Endothelial cell of umbilical vein (primary cell): Measurements from ENCODE around the gene BMPR2. TPM values are rescaled to one million over a fixed set of nuclear protein-coding genes. Genes with fewer than 3 reads are reported as not detected.
"Not testable (repeated sequence)": the region's sequence is repeated elsewhere in the genome, so short reads cannot be mapped to it uniquely, and the experiment has no call there.

Source experiments
- BruUV-seq: library from RNA; stranded (reverse); fragments of 400-500 nt; replicated peaks from 2 replicates; lab custom pipeline; 2021; lab: Mats Ljungman, UMichigan
- CTCF ChIA-PET: fragments of 300-600, 350-600 bp; sonication (Branson Sonifier 250); formaldehyde crosslinking; loops from one replicate; lab custom pipeline; 2021; ENCODE audit warnings: antibody characterized with exemption, inconsistent platforms; lab: Charles Lee
- POLR2A ChIA-PET: fragments of 300-600, 350-600 bp; sonication (Branson Sonifier 250); formaldehyde crosslinking; loops from one replicate; lab custom pipeline; 2021; ENCODE audit warnings: antibody characterized with exemption, inconsistent platforms; lab: Charles Lee
- DNase-seq: peaks from one replicate; pipeline ENCODE4 v3.0.0-alpha.2; 2011; ENCODE audit warnings: low read depth, low spot score
- FAIRE-seq: peaks from 2 replicates; lab custom pipeline; 2011; peaks lifted over from hg19 to GRCh38; lab: Jason Lieb, UNC
- H2AFZ ChIP-seq: 2 replicates; pipeline ENCODE4 v1.6.0; 2012; ENCODE audit warnings: low read depth, low read length, control low read depth, inconsistent platforms
- H3K27ac ChIP-seq: 2 replicates; pipeline ENCODE4 v1.5.1; 2011; ENCODE audit warnings: low read depth, mild to moderate bottlenecking, control low read depth, low read length, moderate library complexity; ENCODE audit not compliant: insufficient read depth
- H3K27me3 ChIP-seq, 2 experiments: 2 replicates each; pipeline versions ENCODE4 v1.6.0 to v1.6.1; 2011; ENCODE audit warnings: low read length in 2 of 2, mixed read lengths in 1 of 2; ENCODE audit not compliant: control insufficient read depth in 2 of 2, insufficient read depth in 2 of 2
- H3K36me3 ChIP-seq, 2 experiments: 2 replicates in 1 of 2; 3 replicates in 1 of 2; pipeline ENCODE4 v1.5.1; 2011; ENCODE audit warnings: low read length in 2 of 2, mild to moderate bottlenecking in 1 of 2, moderate library complexity in 1 of 2; ENCODE audit not compliant: control insufficient read depth in 2 of 2, insufficient read depth in 2 of 2; ENCODE audit errors: extremely low read depth in 1 of 2
- H3K4me1 ChIP-seq: 3 replicates; pipeline ENCODE4 v1.5.1; 2011; ENCODE audit warnings: mild to moderate bottlenecking, low read length; ENCODE audit not compliant: control insufficient read depth, insufficient read depth; ENCODE audit errors: extremely low read depth
- H3K4me2 ChIP-seq: 2 replicates; pipeline ENCODE4 v1.6.1; 2011; ENCODE audit warnings: low read length, control low read depth, mixed read lengths; ENCODE audit not compliant: insufficient read depth
- H3K4me3 ChIP-seq, 3 experiments: fragments of 200-600 bp in 1 of 3; sonication (generic), shearing (Covaris generic) in 1 of 3; replicated peaks in 1 of 3; 2 replicates each; pipeline ENCODE4 v1.5.1; 2011 to 2016; ENCODE audit warnings: control low read depth in 3 of 3, low read length in 3 of 3, mild to moderate bottlenecking in 2 of 3, inconsistent platforms in 1 of 3, low read depth in 1 of 3, moderate library complexity in 1 of 3; ENCODE audit not compliant: insufficient read depth in 1 of 3
- H3K79me2 ChIP-seq: 2 replicates; pipeline ENCODE4 v1.6.0; 2012; ENCODE audit warnings: low read length, inconsistent platforms; ENCODE audit not compliant: control insufficient read depth, insufficient read depth
- H3K9ac ChIP-seq: replicated peaks from 2 replicates; pipeline ENCODE3; 2011; ENCODE audit warnings: low read length, control low read depth; ENCODE audit not compliant: insufficient read depth; ENCODE audit errors: extremely low read depth
- H3K9me1 ChIP-seq: replicated peaks from 3 replicates; pipeline ENCODE4 v1.6.0; 2011; ENCODE audit warnings: mild to moderate bottlenecking, low read length; ENCODE audit not compliant: control insufficient read depth, insufficient read depth; ENCODE audit errors: extremely low read depth
- H3K9me3 ChIP-seq: replicated peaks from 2 replicates; pipeline ENCODE4 v1.5.1; 2012; ENCODE audit warnings: low read length, inconsistent platforms; ENCODE audit not compliant: control insufficient read depth, insufficient read depth
- H4K20me1 ChIP-seq: replicated peaks from 2 replicates; pipeline ENCODE3; 2011; ENCODE audit warnings: mild to moderate bottlenecking, low read length; ENCODE audit not compliant: control insufficient read depth, insufficient read depth; ENCODE audit errors: extremely low read depth
- CTCF ChIP-seq, 2 donors: IDR thresholded peaks; 1 replicate in 1 of 2; 2 replicates in 1 of 2; pipeline ENCODE4 v1.5.1; 2011; ENCODE audit warnings: low read length in 2 of 2, mild to moderate bottlenecking in 2 of 2, moderate library complexity in 2 of 2, control low read depth in 1 of 2, inconsistent platforms in 1 of 2, low read depth in 1 of 2; ENCODE audit not compliant: insufficient read depth in 1 of 2; ENCODE audit errors: extremely low read depth in 1 of 2
- EZH2 ChIP-seq: IDR thresholded peaks from 2 replicates; pipeline ENCODE4 v1.6.1; 2012; ENCODE audit warnings: borderline replicate concordance, low read depth, mild to moderate bottlenecking, moderate library complexity, low read length, inconsistent platforms; ENCODE audit not compliant: severe bottlenecking
- FOS ChIP-seq: IDR thresholded peaks from 2 replicates; pipeline ENCODE4 v1.6.1; 2011; ENCODE audit warnings: mild to moderate bottlenecking, low read length, moderate library complexity, borderline replicate concordance; ENCODE audit not compliant: insufficient read depth
- GATA2 ChIP-seq: IDR thresholded peaks from 2 replicates; pipeline ENCODE4 v1.7.0; 2011; ENCODE audit warnings: low read depth, mild to moderate bottlenecking, moderate library complexity, mixed read lengths, low read length; ENCODE audit not compliant: insufficient read length, insufficient read depth
- JUN ChIP-seq: IDR thresholded peaks from 2 replicates; pipeline ENCODE4 v1.6.1; 2011; ENCODE audit warnings: borderline replicate concordance, low read depth; ENCODE audit not compliant: insufficient read length, insufficient read depth
- MAX ChIP-seq: IDR thresholded peaks from 2 replicates; pipeline ENCODE4 v1.6.1; 2011; ENCODE audit not compliant: insufficient read depth, insufficient read length
- MYC ChIP-seq: IDR thresholded peaks from one replicate; pipeline ENCODE4 v1.6.1; 2011; ENCODE audit warnings: mild to moderate bottlenecking, low read depth, low read length
- POLR2A ChIP-seq: IDR thresholded peaks from 2 replicates; pipeline ENCODE4 v1.6.1; 2012; ENCODE audit warnings: low read depth, mild to moderate bottlenecking, control low read depth, low read length
- POLR2AphosphoS5 ChIP-seq: IDR thresholded peaks from 2 replicates; pipeline ENCODE4 v1.6.1; 2012; ENCODE audit warnings: low read depth, mild to moderate bottlenecking, control low read depth, low read length, moderate library complexity; ENCODE audit not compliant: insufficient read depth
- dilution Hi-C: fragments of 300-500 bp; cut with MboI; formaldehyde crosslinking; loops from one replicate; pipeline ENCODE4 v1.15.0; 2019; ENCODE audit warnings: low sequenced_read_pairs; ENCODE audit not compliant: extremely low pct_ligation_motif_present
- intact Hi-C: fragments of 100-400 bp; cut with micrococcal nuclease; formaldehyde crosslinking; loops from one replicate; pipeline ENCODE4 v1.10.0; 2022
- polyA plus RNA-seq, 4 experiments: library from polyadenylated mRNA; depleted of rRNA in 3 of 4; stranded (reverse) in 3 of 4; unstranded in 1 of 4; fragments of >200 nt; gene quantifications; 2 replicates each; pipeline versions ENCODE4 v1.2.1 to v1.2.3, GENCODE V29; 2011 to 2012; ENCODE audit warnings: missing spikeins in 1 of 4
- total RNA-seq: library from RNA; stranded (reverse); gene quantifications from 2 replicates; pipeline ENCODE4 v1.2.3, GENCODE V29; 2021

BMPR2 gene
- total and polyA plus RNA-seq, 2 donors (not counting 3 experiments of a cell fraction or from before 2014, with no cell fraction given), result 35.8 to 113 TPM

- Histone ChIP-seq H3K27me3 (no peaks in the 10 kb centered on the region), H3K9me1 (no peaks in the 10 kb centered on the region), H3K27ac (no peak overlapping the region), H4K20me1 (no peaks in the 10 kb centered on the region), H2AFZ (no peak overlapping the region), H3K4me1 (no peaks in the 10 kb centered on the region), H3K9ac (no peak overlapping the region), H3K4me2 (no peak overlapping the region), H3K9me3 (no peaks in the 10 kb centered on the region), H3K4me3 (no peak overlapping the region), H3K36me3 (peaks cover 3 to 9% of the 10 kb centered on the region in 2 experiments), H3K79me2 (peaks cover 2% of the 10 kb centered on the region)
- TF ChIP-seq POLR2AphosphoS5, result no peak
- TF ChIP-seq JUN, result no peak
- TF ChIP-seq FOS, result no peak
- no peak for TF ChIP-seq CTCF (IDR thresholded peaks at IDR 0.05; ENCODE audit: extremely low read depth in 1 of 2, insufficient read depth in 1 of 2, low read depth in 1 of 2, low read length in 2 of 2)
- TF ChIP-seq GATA2, result no peak
- TF ChIP-seq POLR2A, result no peak
- TF ChIP-seq MAX, result no peak
- TF ChIP-seq MYC, result no peak
- TF ChIP-seq EZH2, result no peak
- DNase-seq (no peak), FAIRE-seq (no peak)
- CTCF ChIA-PET, result interaction anchor here (0.5 kb wide), 1 partner anchor 105 kb away, joined by 3 read pairs; no protein-coding TSS in a partner anchor
- dilution Hi-C loops (no loop called here), intact Hi-C loops (no loop called here)
- BruUV-seq, result no TSS peak
- POLR2A ChIA-PET, result no interaction called here
Measured at GRCh38 chr2:202545931-202546330, 169.8 kb downstream of the BMPR2 start.

GRCh38 chr2:202546499-202547141 lies 170.5 kb downstream of the BMPR2 start:
- H3K4me3 ChIP-seq, H3K9me3 ChIP-seq, dilution Hi-C loops, H3K4me2 ChIP-seq, H3K9ac ChIP-seq, H2AFZ ChIP-seq, H3K9me1 ChIP-seq, BruUV-seq, H3K79me2 ChIP-seq, H3K36me3 ChIP-seq, intact Hi-C loops, H4K20me1 ChIP-seq, POLR2A ChIA-PET, FAIRE-seq, CTCF ChIA-PET, H3K4me1 ChIP-seq, H3K27ac ChIP-seq, DNase-seq, H3K27me3 ChIP-seq: not testable (repeated sequence)
